ENCODE measurements around the gene CPA5.

- TF ChIP-seq STAT3 (IDR thresholded peaks at IDR 0.05; ENCODE audit: low read depth, low read length) = no peak
- no peak for TF ChIP-seq EP300 (IDR thresholded peaks at IDR 0.05; ENCODE audit: borderline replicate concordance in 1 of 2, control insufficient read depth in 1 of 2, low read depth in 2 of 2, low read length in 2 of 2)
- TF ChIP-seq, protein P1, sequence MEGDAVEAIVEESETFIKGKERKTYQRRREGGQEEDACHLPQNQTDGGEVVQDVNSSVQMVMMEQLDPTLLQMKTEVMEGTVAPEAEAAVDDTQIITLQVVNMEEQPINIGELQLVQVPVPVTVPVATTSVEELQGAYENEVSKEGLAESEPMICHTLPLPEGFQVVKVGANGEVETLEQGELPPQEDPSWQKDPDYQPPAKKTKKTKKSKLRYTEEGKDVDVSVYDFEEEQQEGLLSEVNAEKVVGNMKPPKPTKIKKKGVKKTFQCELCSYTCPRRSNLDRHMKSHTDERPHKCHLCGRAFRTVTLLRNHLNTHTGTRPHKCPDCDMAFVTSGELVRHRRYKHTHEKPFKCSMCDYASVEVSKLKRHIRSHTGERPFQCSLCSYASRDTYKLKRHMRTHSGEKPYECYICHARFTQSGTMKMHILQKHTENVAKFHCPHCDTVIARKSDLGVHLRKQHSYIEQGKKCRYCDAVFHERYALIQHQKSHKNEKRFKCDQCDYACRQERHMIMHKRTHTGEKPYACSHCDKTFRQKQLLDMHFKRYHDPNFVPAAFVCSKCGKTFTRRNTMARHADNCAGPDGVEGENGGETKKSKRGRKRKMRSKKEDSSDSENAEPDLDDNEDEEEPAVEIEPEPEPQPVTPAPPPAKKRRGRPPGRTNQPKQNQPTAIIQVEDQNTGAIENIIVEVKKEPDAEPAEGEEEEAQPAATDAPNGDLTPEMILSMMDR (IDR thresholded peaks at IDR 0.05 in 2 of 3, conservative IDR thresholded peaks at IDR 0.05 in 1 of 3; ENCODE audit: control insufficient read depth in 2 of 3, extremely low read depth in 1 of 3, insufficient read depth in 1 of 3, low read depth in 3 of 3, low read length in 3 of 3) = no peak
- TF ChIP-seq IKZF1 (conservative IDR thresholded peaks at IDR 0.05) = no peak
- TF ChIP-seq CEBPB (IDR thresholded peaks at IDR 0.05; ENCODE audit: borderline replicate concordance in 1 of 2, low read depth in 2 of 2, low read length in 2 of 2) = no peak
- no peak for TF ChIP-seq PKNOX1 (IDR thresholded peaks at IDR 0.05)
- TF ChIP-seq CREB1 (IDR thresholded peaks at IDR 0.05; ENCODE audit: low read depth) = no peak
- TF ChIP-seq ATF7 (IDR thresholded peaks at IDR 0.05; ENCODE audit: low read depth) = no peak
- TF ChIP-seq, protein P2, sequence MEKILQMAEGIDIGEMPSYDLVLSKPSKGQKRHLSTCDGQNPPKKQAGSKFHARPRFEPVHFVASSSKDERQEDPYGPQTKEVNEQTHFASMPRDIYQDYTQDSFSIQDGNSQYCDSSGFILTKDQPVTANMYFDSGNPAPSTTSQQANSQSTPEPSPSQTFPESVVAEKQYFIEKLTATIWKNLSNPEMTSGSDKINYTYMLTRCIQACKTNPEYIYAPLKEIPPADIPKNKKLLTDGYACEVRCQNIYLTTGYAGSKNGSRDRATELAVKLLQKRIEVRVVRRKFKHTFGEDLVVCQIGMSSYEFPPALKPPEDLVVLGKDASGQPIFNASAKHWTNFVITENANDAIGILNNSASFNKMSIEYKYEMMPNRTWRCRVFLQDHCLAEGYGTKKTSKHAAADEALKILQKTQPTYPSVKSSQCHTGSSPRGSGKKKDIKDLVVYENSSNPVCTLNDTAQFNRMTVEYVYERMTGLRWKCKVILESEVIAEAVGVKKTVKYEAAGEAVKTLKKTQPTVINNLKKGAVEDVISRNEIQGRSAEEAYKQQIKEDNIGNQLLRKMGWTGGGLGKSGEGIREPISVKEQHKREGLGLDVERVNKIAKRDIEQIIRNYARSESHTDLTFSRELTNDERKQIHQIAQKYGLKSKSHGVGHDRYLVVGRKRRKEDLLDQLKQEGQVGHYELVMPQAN (conservative IDR thresholded peaks at IDR 0.05) = no peak
- TF ChIP-seq CBX3 (IDR thresholded peaks at IDR 0.05; ENCODE audit: borderline replicate concordance, low read depth) = no peak
- TF ChIP-seq E4F1 (IDR thresholded peaks at IDR 0.05; ENCODE audit: borderline replicate concordance, partially characterized antibody) = no peak
- TF ChIP-seq POLR2AphosphoS5 (IDR thresholded peaks at IDR 0.05; ENCODE audit: low read length) = no peak
Observed at GRCh38 chr7:130298544-130299326, 45.9 kb upstream of the CPA5 start.

Measured in GM12878 (cell line).